ENCODE results near the gene WAPL.
"Not testable (repeated sequence)": the region's sequence is repeated elsewhere in the genome, so short reads cannot be mapped to it uniquely, and the experiment has no call there.

The WAPL gene, protein sequence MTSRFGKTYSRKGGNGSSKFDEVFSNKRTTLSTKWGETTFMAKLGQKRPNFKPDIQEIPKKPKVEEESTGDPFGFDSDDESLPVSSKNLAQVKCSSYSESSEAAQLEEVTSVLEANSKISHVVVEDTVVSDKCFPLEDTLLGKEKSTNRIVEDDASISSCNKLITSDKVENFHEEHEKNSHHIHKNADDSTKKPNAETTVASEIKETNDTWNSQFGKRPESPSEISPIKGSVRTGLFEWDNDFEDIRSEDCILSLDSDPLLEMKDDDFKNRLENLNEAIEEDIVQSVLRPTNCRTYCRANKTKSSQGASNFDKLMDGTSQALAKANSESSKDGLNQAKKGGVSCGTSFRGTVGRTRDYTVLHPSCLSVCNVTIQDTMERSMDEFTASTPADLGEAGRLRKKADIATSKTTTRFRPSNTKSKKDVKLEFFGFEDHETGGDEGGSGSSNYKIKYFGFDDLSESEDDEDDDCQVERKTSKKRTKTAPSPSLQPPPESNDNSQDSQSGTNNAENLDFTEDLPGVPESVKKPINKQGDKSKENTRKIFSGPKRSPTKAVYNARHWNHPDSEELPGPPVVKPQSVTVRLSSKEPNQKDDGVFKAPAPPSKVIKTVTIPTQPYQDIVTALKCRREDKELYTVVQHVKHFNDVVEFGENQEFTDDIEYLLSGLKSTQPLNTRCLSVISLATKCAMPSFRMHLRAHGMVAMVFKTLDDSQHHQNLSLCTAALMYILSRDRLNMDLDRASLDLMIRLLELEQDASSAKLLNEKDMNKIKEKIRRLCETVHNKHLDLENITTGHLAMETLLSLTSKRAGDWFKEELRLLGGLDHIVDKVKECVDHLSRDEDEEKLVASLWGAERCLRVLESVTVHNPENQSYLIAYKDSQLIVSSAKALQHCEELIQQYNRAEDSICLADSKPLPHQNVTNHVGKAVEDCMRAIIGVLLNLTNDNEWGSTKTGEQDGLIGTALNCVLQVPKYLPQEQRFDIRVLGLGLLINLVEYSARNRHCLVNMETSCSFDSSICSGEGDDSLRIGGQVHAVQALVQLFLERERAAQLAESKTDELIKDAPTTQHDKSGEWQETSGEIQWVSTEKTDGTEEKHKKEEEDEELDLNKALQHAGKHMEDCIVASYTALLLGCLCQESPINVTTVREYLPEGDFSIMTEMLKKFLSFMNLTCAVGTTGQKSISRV (N-terminal part only)

DNA sequence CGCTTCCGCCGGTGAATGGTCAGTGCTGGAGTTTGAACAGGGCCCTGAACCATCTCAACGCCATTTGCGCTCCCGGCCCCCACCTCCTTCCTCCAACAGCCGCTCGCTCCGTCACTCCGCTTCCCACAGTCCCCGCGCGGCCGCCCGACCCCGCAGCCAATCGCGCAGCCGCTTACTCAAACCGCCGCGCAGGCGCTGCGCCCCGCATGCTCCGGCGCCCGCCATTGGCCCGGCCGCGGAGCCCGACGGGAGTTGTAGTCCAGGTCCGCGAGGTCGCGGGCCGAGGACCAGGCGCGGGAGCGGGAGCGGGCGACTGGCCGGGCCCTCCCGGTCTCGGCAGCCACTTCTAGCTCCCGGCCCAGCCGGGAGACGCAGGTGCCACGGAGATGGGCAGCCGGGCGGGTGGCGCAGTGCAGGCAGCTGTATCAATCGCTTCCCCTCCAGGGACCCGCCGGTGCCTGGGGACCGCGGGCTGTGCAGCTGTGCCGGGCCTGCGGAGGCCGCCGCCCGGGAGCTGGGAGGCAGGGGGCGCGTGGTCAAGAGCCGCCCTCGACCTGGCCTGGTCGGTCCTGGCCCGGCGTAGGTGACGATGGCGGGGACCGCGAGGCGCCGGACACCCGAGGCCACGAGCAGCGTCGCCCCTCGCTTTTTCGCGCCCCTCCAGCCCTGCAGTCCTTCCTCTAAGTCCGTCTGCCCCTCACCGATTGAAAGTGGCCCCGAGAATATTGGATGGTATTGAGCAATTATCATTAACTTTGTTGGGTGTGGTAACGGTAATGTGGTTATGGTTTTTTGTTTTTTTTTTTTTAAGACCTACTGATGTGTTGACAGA lies at the start of gene WAPL:
TSS of gene WAPL (minus strand) at position 115 of the 832 bp plus-strand sequence. CDS start 3,723 bp downstream, outside the sequence.
- peak; percentile 95 for DNase-seq

- no peak for DNase-seq
These were observed 47.7 kb upstream of the WAPL start for GRCh38 chr10:86569335-86569734.

DNA sequence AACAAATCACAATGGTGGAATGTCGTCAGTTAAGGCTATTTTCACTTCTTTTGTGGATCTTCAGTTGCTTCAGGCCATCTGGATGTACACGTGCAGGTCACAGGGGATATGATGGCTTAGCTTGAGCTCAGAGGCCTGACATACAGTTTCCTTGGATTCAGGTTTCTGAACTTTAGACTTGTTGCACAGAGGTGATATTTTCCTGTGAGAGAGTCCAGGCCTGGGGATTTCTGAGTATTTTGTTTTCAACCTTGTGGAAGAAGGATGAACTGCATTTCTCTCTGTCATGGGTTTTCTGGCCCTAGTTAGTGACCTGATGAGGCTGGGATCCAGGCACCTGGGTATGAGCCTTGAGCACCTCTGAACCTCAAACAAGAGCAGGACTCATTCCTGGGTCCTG lies 44.9 kb upstream of the WAPL start:
- not testable (repeated sequence) for DNase-seq

DNA sequence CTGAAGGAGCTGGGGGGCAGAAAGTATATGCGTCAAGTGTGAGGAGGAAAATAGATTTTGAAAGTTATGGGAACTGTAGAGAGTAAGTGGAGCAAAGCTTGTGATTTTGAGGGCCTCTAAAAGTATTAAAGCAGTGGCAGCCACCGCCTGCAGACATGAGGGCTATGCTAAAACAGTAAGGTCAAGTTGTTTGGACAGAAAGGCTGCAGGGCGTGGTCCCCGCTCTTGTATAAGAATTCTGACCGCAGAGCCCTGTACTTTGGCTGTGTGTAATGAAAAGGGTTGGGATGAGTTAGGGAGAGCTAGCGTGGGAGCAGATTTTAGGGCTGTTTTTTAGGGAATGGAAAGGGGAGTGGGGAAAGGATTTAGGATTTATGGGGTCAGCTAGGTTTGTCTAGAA lies 41.7 kb upstream of the WAPL start:
- not testable (repeated sequence) for DNase-seq

DNA sequence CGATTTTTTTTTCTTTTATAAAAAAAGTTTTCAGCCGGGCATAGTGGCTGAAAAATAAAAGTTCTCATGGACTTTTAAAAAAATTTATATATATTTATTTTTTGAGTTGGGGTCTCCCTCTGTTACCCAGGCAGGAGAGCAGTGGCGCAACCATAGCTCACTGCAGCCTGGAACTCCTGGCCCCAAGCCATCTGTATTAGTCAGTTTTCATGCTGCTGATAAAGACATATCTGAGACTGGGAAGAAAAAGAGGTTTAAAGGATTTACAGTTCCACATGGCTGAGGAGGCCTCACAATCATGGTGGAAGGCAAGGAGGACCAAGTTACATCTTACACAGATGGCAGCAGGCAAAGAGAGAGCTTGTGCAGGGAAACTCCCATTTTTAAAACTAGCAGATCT lies 37.1 kb upstream of the WAPL start:
- not testable (repeated sequence) for DNase-seq

GRCh38 chr10:86556933-86557649 lies 35.5 kb upstream of the WAPL start:
- no peak for DNase-seq

GRCh38 chr10:86556532-86556931 lies 34.9 kb upstream of the WAPL start:
- DNase-seq = no peak

DNA sequence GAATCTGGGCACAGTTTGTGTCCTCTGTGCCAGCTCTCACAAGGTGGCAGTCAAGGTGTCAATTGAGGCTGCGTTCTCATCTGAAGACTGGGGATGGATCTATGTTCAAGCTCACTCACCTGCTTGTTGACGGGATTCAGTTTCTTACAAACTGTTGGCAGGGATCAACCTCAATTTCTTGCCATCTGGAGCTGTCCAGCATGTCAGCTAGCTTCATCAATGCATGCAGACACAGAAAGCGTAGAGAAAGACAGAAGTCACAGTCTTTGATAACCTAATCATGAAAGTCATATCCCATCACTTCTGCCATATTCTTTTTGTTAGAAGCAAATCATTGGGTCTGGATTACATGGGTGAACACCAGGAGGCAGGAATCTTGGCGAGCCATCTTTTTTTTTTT lies 32.0 kb upstream of the WAPL start:
- DNase-seq = no peak

DNA sequence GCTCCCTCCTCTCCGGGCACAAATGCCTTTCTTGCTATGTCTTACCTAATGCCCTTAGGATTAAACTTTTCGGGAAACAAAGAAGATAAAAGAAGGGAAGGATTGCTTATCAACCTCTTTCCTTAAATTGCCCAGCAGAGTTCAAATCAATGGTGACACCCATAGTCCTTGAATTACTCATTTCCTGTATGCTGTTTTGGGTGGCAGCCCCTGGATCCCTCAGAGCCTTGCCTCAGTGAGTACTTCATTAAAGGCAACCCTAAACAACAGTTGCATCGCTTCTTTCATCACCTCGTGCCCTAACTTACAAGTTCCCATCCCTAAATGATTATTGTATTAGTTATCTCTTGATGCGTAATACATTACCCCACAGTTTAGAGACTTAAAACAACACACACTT lies 31.6 kb upstream of the WAPL start:
- DNase-seq = peak; percentile 14

GRCh38 chr10:86547296-86547695 lies 25.7 kb upstream of the WAPL start:
- no peak for DNase-seq

DNA sequence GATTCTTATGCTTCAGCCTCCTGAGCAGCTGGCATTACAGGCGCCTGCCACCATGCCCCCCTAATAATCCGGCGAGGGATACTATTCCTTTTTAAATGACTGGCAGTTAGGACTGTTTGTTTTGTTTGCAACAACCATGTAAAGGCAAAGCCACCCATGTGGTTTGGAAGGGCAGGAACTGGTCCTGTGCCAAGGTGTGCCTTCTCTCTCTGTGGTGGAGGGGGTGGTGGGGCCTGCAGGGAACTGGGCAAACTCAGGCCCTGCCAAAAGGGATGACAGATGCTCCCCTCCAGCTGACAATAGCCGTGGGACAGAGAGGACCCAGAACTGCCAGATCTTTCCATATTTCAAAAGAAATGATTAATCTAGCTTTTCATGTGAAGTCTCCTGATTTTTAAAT lies 23.5 kb upstream of the WAPL start:
- DNase-seq = no peak

DNA sequence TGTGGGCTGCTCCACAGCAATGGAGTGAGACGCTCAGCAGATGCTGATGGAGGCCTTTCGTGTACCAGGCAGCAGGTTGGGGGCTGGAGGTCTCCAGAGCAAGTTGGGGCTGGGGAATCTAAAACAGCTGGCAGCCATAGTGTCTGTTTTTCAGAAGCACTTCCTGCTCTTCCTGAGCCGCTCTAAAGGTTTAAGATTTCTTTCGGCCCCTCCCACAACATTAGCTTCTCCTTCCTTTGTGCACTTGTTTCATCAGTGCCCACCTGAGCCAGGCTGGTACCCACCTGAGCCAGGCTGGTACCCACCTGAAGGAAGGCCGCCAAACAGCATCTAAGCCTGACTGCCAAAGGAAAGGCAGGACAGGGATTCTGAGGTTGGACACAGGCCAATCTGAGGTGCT lies 18.4 kb upstream of the WAPL start:
- DNase-seq = no peak

DNA sequence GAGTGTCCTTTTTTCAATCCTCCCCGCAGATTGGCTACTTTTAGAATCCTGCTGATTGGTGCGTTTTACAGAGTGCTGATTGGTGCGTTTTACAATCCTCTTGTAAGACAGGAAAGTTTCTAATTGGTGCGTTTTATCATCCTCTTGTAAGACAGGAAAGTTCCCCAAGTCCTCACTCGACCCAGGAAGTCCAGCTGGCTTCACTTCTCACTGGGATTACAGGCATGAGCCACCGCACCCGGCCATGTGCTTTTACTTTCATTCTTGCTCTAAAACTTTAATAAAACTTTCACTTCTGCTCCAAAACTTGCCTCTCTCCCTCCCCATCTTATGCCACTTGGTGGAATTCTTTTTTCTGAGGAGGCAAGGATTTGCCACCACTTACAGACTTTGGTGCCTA lies 17.0 kb upstream of the WAPL start:
- no peak for DNase-seq

- not testable (repeated sequence) for DNase-seq
These were observed 16.4 kb upstream of the WAPL start for GRCh38 chr10:86538040-86538439.

DNA sequence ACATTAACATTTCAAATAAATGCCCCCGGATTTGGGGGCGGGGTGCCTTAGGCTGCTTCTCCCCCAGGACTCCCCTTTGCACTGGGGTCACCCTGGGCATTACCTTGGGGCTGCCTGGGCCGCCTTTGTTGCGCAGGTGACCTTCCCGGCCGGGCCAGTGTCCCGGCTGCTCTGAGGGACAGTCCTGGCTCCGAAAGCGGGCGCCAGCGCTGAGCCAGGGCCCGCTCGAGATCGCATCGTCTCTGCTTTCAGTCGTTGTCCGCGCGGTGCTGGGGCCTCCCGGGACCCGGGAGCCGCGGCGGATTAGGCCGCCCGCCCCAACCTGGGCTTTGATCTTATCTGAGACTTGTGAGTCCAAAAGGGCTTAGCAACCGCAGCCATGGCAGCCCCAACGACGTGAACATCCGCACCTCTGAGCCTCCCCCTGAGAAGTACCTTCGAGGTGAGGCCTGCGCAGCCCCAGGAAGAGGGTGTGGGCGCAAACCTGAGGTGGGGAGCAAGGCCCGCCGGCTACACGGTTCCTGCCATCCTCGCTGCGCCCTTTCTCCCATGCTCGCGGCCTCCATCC lies 14.8 kb upstream of the WAPL start:
- peak; percentile 16 for DNase-seq

DNA sequence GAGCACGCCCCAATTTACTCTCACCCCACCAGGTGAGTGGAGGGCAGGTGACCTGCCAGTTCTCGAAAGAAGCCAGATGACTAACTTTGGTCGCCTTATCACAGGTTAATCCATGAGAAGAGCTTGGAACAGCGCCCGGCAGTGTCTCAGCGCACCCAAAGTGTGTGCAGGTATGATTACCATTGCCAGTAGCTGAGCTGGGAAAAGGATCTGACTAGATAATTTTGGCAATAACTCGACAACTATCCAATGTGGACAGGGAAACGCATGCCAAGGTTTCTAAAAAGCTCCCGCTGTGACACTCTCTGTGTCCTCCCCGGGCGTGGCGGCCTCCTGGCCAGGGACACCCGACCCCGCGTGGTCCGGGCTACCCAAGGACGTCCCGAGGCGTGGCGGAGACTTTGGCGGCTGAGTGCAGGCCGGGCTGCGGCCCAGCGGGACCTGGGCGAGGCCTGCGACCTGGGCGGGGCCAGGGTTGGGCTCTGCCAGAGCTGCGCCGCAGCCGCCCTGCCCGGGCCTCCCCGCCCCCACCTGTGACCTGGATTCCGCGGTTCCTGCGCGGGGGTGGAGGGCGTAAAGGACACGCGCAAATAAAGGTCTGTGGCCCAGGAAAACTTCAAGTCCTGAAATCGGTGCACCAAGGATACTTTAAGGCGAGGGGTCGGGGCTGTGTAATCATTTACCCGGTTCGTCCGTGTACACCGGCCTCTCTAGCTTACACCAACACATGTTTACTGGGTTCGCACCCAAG lies 13.7 kb upstream of the WAPL start:
- DNase-seq = no peak

DNA sequence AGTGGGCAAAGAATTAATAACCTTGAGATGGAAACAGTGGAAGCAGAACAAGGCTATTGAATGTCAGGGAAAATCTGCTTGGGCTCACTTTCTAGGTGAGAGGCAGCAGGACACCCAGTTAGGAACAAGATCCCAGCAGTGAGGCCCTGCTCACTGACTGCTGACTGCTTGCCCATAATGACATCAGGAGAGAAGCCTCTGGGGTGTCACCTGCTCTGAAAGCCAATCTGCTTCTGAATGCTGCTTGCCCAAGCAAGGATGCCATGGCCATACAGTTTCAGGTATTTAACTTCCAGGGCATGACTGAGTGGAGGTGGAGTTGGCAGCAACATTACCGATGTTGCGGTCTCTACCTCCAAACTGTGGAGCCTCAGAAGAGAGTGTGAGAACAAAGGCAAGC lies 11.7 kb upstream of the WAPL start:
- DNase-seq = no peak

DNA sequence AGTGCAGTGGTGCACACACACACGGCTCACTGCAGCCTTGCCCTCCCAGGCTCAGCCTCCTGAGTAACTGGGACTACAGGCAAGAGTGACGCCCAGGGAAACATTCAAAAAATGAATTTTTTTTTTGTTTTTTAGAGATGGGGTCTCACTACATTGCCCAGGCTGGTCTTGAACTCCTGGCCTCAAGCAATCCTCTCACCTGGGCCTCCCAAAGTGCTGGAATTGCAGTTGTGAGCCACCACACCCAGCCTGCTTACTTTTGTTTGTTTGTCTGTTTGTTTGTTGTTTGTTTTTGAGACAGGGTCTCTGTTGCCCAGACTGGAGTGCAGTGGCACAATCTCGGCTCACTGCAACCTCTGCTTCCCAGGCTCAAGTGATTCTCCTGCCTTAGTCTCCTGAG lies 7.1 kb upstream of the WAPL start:
- not testable (repeated sequence) for DNase-seq

DNA sequence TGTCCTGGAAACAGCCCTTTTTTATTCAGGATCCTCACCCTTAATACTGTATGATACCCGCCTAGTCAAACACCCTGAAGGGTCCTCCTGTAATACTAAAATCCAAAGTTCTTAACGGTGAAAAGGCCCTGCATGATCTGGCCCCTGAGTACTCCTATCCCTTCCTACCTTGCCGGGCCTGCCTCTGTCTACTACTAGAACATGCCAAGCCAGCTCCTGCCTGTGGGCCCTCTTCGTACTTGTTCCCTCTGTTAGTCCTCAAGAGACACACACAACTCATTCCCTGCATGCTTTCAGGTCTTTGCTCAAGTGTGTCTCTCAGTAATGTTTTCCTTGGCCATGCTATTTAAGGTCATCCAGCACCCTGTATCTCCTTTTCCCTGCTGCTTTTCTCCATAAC lies 5.0 kb upstream of the WAPL start:
- DNase-seq = no peak

- DNase-seq = not testable (repeated sequence)
These were observed 4.1 kb upstream of the WAPL start for GRCh38 chr10:86525713-86526112.

Measured in activated CD4-positive, alpha-beta T cell treated with anti-CD3 and anti-CD28 coated beads, Interleukin-2, amount 50 U/mL, for 16 hours (primary cell).